Astrocyte of the cerebellum (primary cell): Measurements from ENCODE around the gene AMBN.

Experiments
- DNase-seq: peaks from one replicate; pipeline ENCODE4 v3.0.0-alpha.2; 2011; ENCODE audit warnings: low read depth
- H3K4me3 ChIP-seq: 2 replicates; pipeline ENCODE4 v1.5.1; 2011; ENCODE audit warnings: mild to moderate bottlenecking, low read depth, low read length, moderate library complexity
- in situ Hi-C: cut with HindIII; loops from 2 replicates; pipeline ENCODE4 v1.10.0; 2017; ENCODE audit warnings: low sequenced_read_pairs
- TF ChIP-seq, protein P1 (sequence below): IDR thresholded peaks from 2 replicates; pipeline ENCODE4 v1.5.1; 2012; ENCODE audit warnings: low read length, low read depth, moderate library complexity, mild to moderate bottlenecking; ENCODE audit errors: missing control alignments

Gene AMBN

DNA sequence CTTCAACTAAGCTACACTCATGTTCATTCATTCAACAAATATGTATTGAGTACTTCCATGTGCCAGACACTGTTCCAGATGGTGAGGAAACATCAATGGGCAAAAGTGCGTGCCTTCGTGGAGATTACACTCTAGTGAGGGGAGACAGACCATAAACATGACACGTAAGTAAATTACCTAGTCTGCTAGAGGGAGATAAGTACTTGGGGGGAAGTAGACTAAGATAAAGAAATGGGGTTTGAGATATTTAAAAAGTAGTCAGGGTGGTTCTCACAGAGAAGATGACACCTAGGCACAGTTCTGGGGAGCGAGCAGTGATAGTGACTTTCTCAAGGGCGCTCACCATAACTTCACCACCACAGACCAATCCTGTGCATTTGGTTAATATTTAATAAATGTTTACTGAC is 62.6 kb downstream of the AMBN start:
- no peak for DNase-seq
- in situ Hi-C loops: no loop called here
- TF ChIP-seq, protein P1, sequence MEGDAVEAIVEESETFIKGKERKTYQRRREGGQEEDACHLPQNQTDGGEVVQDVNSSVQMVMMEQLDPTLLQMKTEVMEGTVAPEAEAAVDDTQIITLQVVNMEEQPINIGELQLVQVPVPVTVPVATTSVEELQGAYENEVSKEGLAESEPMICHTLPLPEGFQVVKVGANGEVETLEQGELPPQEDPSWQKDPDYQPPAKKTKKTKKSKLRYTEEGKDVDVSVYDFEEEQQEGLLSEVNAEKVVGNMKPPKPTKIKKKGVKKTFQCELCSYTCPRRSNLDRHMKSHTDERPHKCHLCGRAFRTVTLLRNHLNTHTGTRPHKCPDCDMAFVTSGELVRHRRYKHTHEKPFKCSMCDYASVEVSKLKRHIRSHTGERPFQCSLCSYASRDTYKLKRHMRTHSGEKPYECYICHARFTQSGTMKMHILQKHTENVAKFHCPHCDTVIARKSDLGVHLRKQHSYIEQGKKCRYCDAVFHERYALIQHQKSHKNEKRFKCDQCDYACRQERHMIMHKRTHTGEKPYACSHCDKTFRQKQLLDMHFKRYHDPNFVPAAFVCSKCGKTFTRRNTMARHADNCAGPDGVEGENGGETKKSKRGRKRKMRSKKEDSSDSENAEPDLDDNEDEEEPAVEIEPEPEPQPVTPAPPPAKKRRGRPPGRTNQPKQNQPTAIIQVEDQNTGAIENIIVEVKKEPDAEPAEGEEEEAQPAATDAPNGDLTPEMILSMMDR: no peak
- no peak overlapping the region for H3K4me3 ChIP-seq
